K562 (cell line): ENCODE results near the gene VNN1. TPM values are rescaled to one million over a fixed set of nuclear protein-coding genes. Genes with fewer than 3 reads are reported as not detected.
A peak's percentile ranks its signal among the peaks of the same experiment; 100 is the strongest.

Source experiments
- ATAC-seq: fragments of 200-7000 bp; cut with Tn5 transposase; 3 replicates; pipeline ENCODE4 v1.9.1; 2020; ENCODE audit warnings: moderate library complexity
- Bru-seq: library from RNA; stranded (reverse); fragments of 400-500 nt; gene quantifications from one replicate; lab custom pipeline; 2021; lab: Mats Ljungman, UMichigan
- BruChase-seq, 2 experiments: library from RNA; stranded (reverse); fragments of 400-500 nt; gene quantifications; one replicate each; lab custom pipeline; 2021; lab: Mats Ljungman, UMichigan
- BruUV-seq: library from RNA; stranded (reverse); fragments of 400-500 nt; replicated peaks from 2 replicates; lab custom pipeline; 2021; lab: Mats Ljungman, UMichigan
- CTCF ChIA-PET: fragments of 300-600 bp; formaldehyde crosslinking; extraction: SDS; loops from one replicate; lab custom pipeline; 2021; ENCODE audit warnings: low intra/inter-chr PET ratio; lab: Yijun Ruan, JAX
- POLR2A ChIA-PET: fragments of 300-600, 350-650 bp; sonication (Branson Sonifier 250); formaldehyde crosslinking; extraction: SDS; loops from one replicate; lab custom pipeline; 2021; ENCODE audit warnings: antibody characterized with exemption, inconsistent platforms; lab: Yijun Ruan, JAX
- DNase-seq, 4 experiments: peaks; one replicate each; pipeline versions ENCODE4 v3.0.0 to v3.0.0-alpha.2; 2011 to 2018; ENCODE audit warnings: low spot score in 3 of 4, mixed read lengths in 3 of 4; ENCODE audit errors: extremely low read depth in 1 of 4
- FAIRE-seq: peaks from 2 replicates; lab custom pipeline; 2011; peaks lifted over from hg19 to GRCh38; lab: Jason Lieb, UNC
- H2AFZ ChIP-seq: 2 replicates; pipeline ENCODE4 v1.6.0; 2011; ENCODE audit warnings: low read depth, low read length, control low read depth, inconsistent platforms
- H3K27ac ChIP-seq: fragments of 200-600 bp; 3 replicates; pipeline ENCODE4 v1.8.0; 2011; ENCODE audit warnings: low read depth, mild to moderate bottlenecking, control low read depth, inconsistent platforms, low read length, moderate library complexity, mixed read lengths; ENCODE audit errors: extremely low read depth
- H3K27me3 ChIP-seq, 2 experiments: fragments of 300-600 bp in 1 of 2; 2 replicates in 1 of 2; 3 replicates in 1 of 2; pipeline versions ENCODE4 v1.6.0 to v1.8.0; 2011; ENCODE audit warnings: inconsistent platforms in 2 of 2, low read length in 2 of 2, mild to moderate bottlenecking in 1 of 2, mixed read lengths in 1 of 2, moderate library complexity in 1 of 2; ENCODE audit not compliant: control insufficient read depth in 2 of 2, insufficient read depth in 2 of 2
- H3K36me3 ChIP-seq: fragments of 300-600 bp; 3 replicates; pipeline ENCODE4 v1.8.0; 2011; ENCODE audit warnings: mild to moderate bottlenecking, low read length, inconsistent platforms; ENCODE audit not compliant: control insufficient read depth, insufficient read depth
- H3K4me1 ChIP-seq, 2 experiments: fragments of 200-600 bp in 1 of 2; replicated peaks in 1 of 2; 2 replicates in 1 of 2; 3 replicates in 1 of 2; pipeline versions ENCODE4 v1.5.1 to v1.8.0; 2011; ENCODE audit warnings: inconsistent platforms in 2 of 2, low read length in 2 of 2, mild to moderate bottlenecking in 1 of 2, mixed read lengths in 1 of 2, moderate library complexity in 1 of 2; ENCODE audit not compliant: control insufficient read depth in 2 of 2, insufficient read depth in 2 of 2
- H3K4me2 ChIP-seq: 2 replicates; pipeline ENCODE4 v1.6.1; 2011; ENCODE audit warnings: low read length, control low read depth, inconsistent platforms, mixed read lengths; ENCODE audit not compliant: insufficient read depth
- H3K4me3 ChIP-seq: fragments of 200-600 bp; sonication (generic), shearing (Covaris generic); 2 replicates; pipeline ENCODE4 v1.5.1; 2016; ENCODE audit warnings: control low read depth, inconsistent platforms
- H3K79me2 ChIP-seq: fragments of 200-600 bp; 3 replicates; pipeline ENCODE4 v1.8.0; 2011; ENCODE audit warnings: low read length, inconsistent platforms; ENCODE audit not compliant: control insufficient read depth, insufficient read depth
- H3K9ac ChIP-seq, 2 experiments: 2 replicates each; pipeline versions ENCODE4 v1.6.0 to v1.6.1; 2011; ENCODE audit warnings: low read depth in 2 of 2, low read length in 2 of 2, control low read depth in 1 of 2, inconsistent platforms in 1 of 2, mild to moderate bottlenecking in 1 of 2, mixed read lengths in 1 of 2; ENCODE audit not compliant: insufficient read depth in 1 of 2
- H3K9me1 ChIP-seq: one replicate; pipeline ENCODE4 v1.6.0; 2011; ENCODE audit warnings: inconsistent platforms, mild to moderate bottlenecking, low read length, moderate library complexity; ENCODE audit not compliant: control insufficient read depth, insufficient read depth
- H3K9me3 ChIP-seq: replicated peaks from 2 replicates; pipeline ENCODE4 v1.5.1; 2011; ENCODE audit warnings: low read depth, low read length, inconsistent platforms; ENCODE audit not compliant: control insufficient read depth, insufficient read depth
- H4K20me1 ChIP-seq: replicated peaks from 2 replicates; pipeline ENCODE4 v1.6.1; 2011; ENCODE audit warnings: low read length, inconsistent platforms, mixed read lengths; ENCODE audit not compliant: control insufficient read depth, insufficient read depth
- PHF21A ChIP-seq: fragments of 450-650 bp; IDR thresholded peaks from 2 replicates; pipeline ENCODE4 v1.6.1; 2017; ENCODE audit warnings: low read depth, borderline replicate concordance
- TCF3 ChIP-seq: sonication (generic); formaldehyde crosslinking; IDR thresholded peaks from 2 replicates; pipeline ENCODE4 v1.4.0; 2020; ENCODE audit warnings: mild to moderate bottlenecking, missing genetic modification reagents
- WGBS: fragments of 100-300 bp; shearing (Covaris generic); methylation state at CpG from one replicate; pipeline ENCODE4 v1.1.6; 2016; ENCODE audit warnings: low coverage, mixed read lengths; ENCODE audit not compliant: insufficient coverage; ENCODE audit errors: missing lambda C conversion rate; 5-methylcytosine and 5-hydroxymethylcytosine counted together
- in situ Hi-C: fragments of 300-500 bp; cut with MboI; formaldehyde crosslinking; loops from 4 replicates; pipeline ENCODE4 v1.15.0; 2018; ENCODE audit warnings: inconsistent platforms, mixed read lengths
- intact Hi-C: fragments of 100-400 bp; cut with micrococcal nuclease; formaldehyde crosslinking; loops from 2 replicates; pipeline ENCODE4 v1.14.2; 2022
- long read RNA-seq, 3 experiments: library from polyadenylated mRNA in 2 of 3; library from RNA in 1 of 3; unstranded in 2 of 3; stranded (forward) in 1 of 3; transcript quantifications; one replicate each; pipeline ENCODE4 v2.0.0, GENCODE V29; 2019 to 2022
- polyA minus RNA-seq, 3 experiments: library from RNA; depleted of rRNA, polyadenylated mRNA; stranded (reverse); fragments of >200 nt; gene quantifications; 2 replicates each; pipeline ENCODE4 v1.2.3, GENCODE V29; 2011
- polyA plus RNA-seq, 8 experiments: library from polyadenylated mRNA; depleted of rRNA in 4 of 8; stranded (reverse) in 5 of 8; unstranded in 3 of 8; fragments of >200 nt; fragmentation: Nextera tagmentation in 2 of 8; fragmentation: Illumina TruSeq in 1 of 8; extraction: Ambion mirVana in 2 of 8; extraction: Trizol in 1 of 8; gene quantifications; 2 replicates each; pipeline versions ENCODE4 v1.2.1 to v1.2.3, GENCODE V29; 2011 to 2014; ENCODE audit warnings: inconsistent platforms in 1 of 8, missing spikeins in 1 of 8
- total RNA-seq, 7 experiments: library from RNA; depleted of rRNA in 6 of 7; stranded (reverse); fragments of >200 nt in 6 of 7; fragmentation: Illumina TruSeq in 2 of 7; extraction: Trizol in 2 of 7; gene quantifications; 2 replicates each; pipeline versions ENCODE4 v1.2.1 to v1.2.3, GENCODE V29; 2011 to 2021; ENCODE audit warnings: low replicate concordance in 1 of 7

The VNN1 gene
- not detected in 2 replicates for total RNA-seq (2011; cell fraction: chromatin; rRNA removed; ENCODE audit: low replicate concordance)
- not detected in 2 replicates for total RNA-seq (2011; cell fraction: nucleolus; rRNA removed)
- not detected in 2 replicates for total RNA-seq (2011; cell fraction: nucleoplasm; rRNA removed)
- total RNA-seq (2014; rRNA removed) (not detected in 2 replicates), total RNA-seq (2014; rRNA removed; fragmentation: Illumina TruSeq; extraction: Trizol) (not detected in 2 replicates), total RNA-seq (2015; rRNA removed; fragmentation: Illumina TruSeq; extraction: Trizol) (not detected in 2 replicates), total RNA-seq (2021) (not detected in 2 replicates), polyA plus RNA-seq (2011; rRNA removed) (0.04 TPM in 1 of 2 replicates, not detected in the other), polyA plus RNA-seq (2014; fragmentation: Illumina TruSeq; extraction: Trizol) (not detected in 2 replicates), polyA plus RNA-seq (2014; fragmentation: Nextera tagmentation; extraction: Ambion mirVana) (not detected), polyA plus RNA-seq (2014; rRNA removed) (not detected in 2 replicates), polyA minus RNA-seq (2011; rRNA and poly(A)+ RNA removed) (0.07 TPM in 1 of 2 replicates, not detected in the other), Bru-seq, nascent RNA (not detected), BruChase-seq, experiment 1, labeled RNA remaining after a 2-hour chase (not detected), BruChase-seq, experiment 2, labeled RNA remaining after a 6-hour chase (not detected)
- 0.03 TPM in 1 of 2 replicates, not detected in the other for polyA plus RNA-seq (2011; cell fraction: cytosol; rRNA removed)
- not detected in 2 replicates for polyA plus RNA-seq (2011; cell fraction: nucleus; rRNA removed)
- not detected in 2 replicates for polyA plus RNA-seq (2012)
- polyA minus RNA-seq (2011; cell fraction: cytosol; rRNA and poly(A)+ RNA removed) = not detected in 2 replicates
- polyA minus RNA-seq (2011; cell fraction: nucleus; rRNA and poly(A)+ RNA removed) = not detected in 2 replicates
- long read RNA-seq, experiment 1 = 0 reads
- long read RNA-seq, experiment 2 = 0 reads
- long read RNA-seq, experiment 3 = 0 reads

- H3K9me3 ChIP-seq = no peaks in the 10 kb centered on the region
- ChIA-PET POLR2A (no interaction called here), CTCF (no interaction called here)
- H3K79me2 ChIP-seq = no peaks in the 10 kb centered on the region
- H2AFZ ChIP-seq = no peak within 1 kb of the TSS
- intact Hi-C loops = loop anchor here (2.0 kb wide), 1 partner anchor 183 kb away; no protein-coding TSS in a partner anchor
- 2% methylated on average over 7 of the region's 8 CpGs for WGBS
- FAIRE-seq (no peak), DNase-seq (no peak), ATAC-seq (no peak)
- H3K27me3 ChIP-seq = peaks cover 0 to 15% of the 10 kb centered on the region in 2 experiments; a peak in 2 of 5 replicates
- in situ Hi-C loops = no loop called here
- no peak within 1 kb of the TSS for H3K4me2 ChIP-seq
- H3K9me1 ChIP-seq = no peaks in the 10 kb centered on the region
- H3K36me3 ChIP-seq = no peaks in the 10 kb centered on the region
- H3K4me1 ChIP-seq = no peaks in the 10 kb centered on the region
- H3K4me3 ChIP-seq = no peak within 1 kb of the TSS
- TF ChIP-seq PHF21A (no peak), TCF3 (CRISPR knock-in tag) (peak; percentile 47)
- no TSS peak for BruUV-seq
- H3K9ac ChIP-seq = no peak within 1 kb of the TSS
- H4K20me1 ChIP-seq = no peaks in the 10 kb centered on the region
- H3K27ac ChIP-seq = no peak within 1 kb of the TSS
Observed at GRCh38 chr6:132713352-132714134, at the start of gene VNN1. Gene VNN1, minus strand, starts transcription at chr6:132714055. Its CDS starts 20 bp downstream, at chr6:132714035.
